ENCODE data around the gene GLIPR1. TPM values are rescaled to one million over a fixed set of nuclear protein-coding genes. Genes with fewer than 3 reads are reported as not detected.

GLIPR1 gene
- total RNA-seq, 1 experiment from 2014 or later: 1.9 TPM

GRCh38 chr12:75528692-75529091 lies 48.1 kb downstream of the GLIPR1 start:
- TF ChIP-seq, protein P1, sequence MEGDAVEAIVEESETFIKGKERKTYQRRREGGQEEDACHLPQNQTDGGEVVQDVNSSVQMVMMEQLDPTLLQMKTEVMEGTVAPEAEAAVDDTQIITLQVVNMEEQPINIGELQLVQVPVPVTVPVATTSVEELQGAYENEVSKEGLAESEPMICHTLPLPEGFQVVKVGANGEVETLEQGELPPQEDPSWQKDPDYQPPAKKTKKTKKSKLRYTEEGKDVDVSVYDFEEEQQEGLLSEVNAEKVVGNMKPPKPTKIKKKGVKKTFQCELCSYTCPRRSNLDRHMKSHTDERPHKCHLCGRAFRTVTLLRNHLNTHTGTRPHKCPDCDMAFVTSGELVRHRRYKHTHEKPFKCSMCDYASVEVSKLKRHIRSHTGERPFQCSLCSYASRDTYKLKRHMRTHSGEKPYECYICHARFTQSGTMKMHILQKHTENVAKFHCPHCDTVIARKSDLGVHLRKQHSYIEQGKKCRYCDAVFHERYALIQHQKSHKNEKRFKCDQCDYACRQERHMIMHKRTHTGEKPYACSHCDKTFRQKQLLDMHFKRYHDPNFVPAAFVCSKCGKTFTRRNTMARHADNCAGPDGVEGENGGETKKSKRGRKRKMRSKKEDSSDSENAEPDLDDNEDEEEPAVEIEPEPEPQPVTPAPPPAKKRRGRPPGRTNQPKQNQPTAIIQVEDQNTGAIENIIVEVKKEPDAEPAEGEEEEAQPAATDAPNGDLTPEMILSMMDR (IDR thresholded peaks at IDR 0.05; ENCODE audit: insufficient read depth in 1 of 2, low read depth in 1 of 2, low read length in 1 of 2, severe bottlenecking in 1 of 2, unreplicated experiment in 1 of 2): no peak
- no peaks in the 10 kb centered on the region for H3K9me3 Mint-ChIP-seq (ENCODE audit: unreplicated experiment)
- no peak overlapping the region for H3K27ac Mint-ChIP-seq (ENCODE audit: unreplicated experiment)
- Histone ChIP-seq H3K4me3 (ENCODE audit: low read depth, low read length) (no peak overlapping the region), H3K27me3 (replicated peaks; ENCODE audit: control insufficient read depth, insufficient read depth, low read length) (no peaks in the 10 kb centered on the region), H3K4me1 (no peaks in the 10 kb centered on the region), H3K9me3 (no peaks in the 10 kb centered on the region), H3K36me3 (ENCODE audit: control insufficient read depth, insufficient read depth, low read length) (no peaks in the 10 kb centered on the region)
- intact Hi-C loops (cut with micrococcal nuclease; ENCODE audit: unreplicated experiment): loop anchor here (1.0 to 5.0 kb wide), 2 partner anchors 819 to 927 kb away; partner anchors contain the start of gene BBS10
- H3K36me3 Mint-ChIP-seq (ENCODE audit: insufficient read depth, unreplicated experiment): no peaks in the 10 kb centered on the region
- ChIA-PET CTCF (interaction anchor here (0.8 kb wide), 1 partner anchor 29 kb away, joined by 4 read pairs; no protein-coding TSS in a partner anchor), POLR2A (no interaction called here)
- H3K4me3 Mint-ChIP-seq (ENCODE audit: unreplicated experiment): no peak overlapping the region
- no peaks in the 10 kb centered on the region for H3K27me3 Mint-ChIP-seq (ENCODE audit: insufficient read depth, unreplicated experiment)
- no peak for DNase-seq
- no TSS peak for BruUV-seq (replicated peaks)
- peaks cover 17% of the 10 kb centered on the region for H3K4me1 Mint-ChIP-seq (ENCODE audit: low read depth, unreplicated experiment)

- no peak for DNase-seq
- Histone ChIP-seq H3K4me1 (no peaks in the 10 kb centered on the region), H3K4me3 (ENCODE audit: low read depth, low read length) (no peak overlapping the region), H3K36me3 (ENCODE audit: control insufficient read depth, insufficient read depth, low read length) (no peaks in the 10 kb centered on the region), H3K27me3 (replicated peaks; ENCODE audit: control insufficient read depth, insufficient read depth, low read length) (no peaks in the 10 kb centered on the region), H3K9me3 (no peaks in the 10 kb centered on the region)
- POLR2A ChIA-PET: no interaction called here
- intact Hi-C loops (cut with micrococcal nuclease; ENCODE audit: unreplicated experiment): loop anchor here (5.0 kb wide), 1 partner anchor 818 kb away; the partner anchor contains the start of gene BBS10
- CTCF ChIA-PET: no interaction called here
- Mint-ChIP-seq H3K36me3 (ENCODE audit: insufficient read depth, unreplicated experiment) (no peaks in the 10 kb centered on the region), H3K4me1 (ENCODE audit: low read depth, unreplicated experiment) (peaks cover 17% of the 10 kb centered on the region), H3K9me3 (ENCODE audit: unreplicated experiment) (no peaks in the 10 kb centered on the region), H3K4me3 (ENCODE audit: unreplicated experiment) (no peak overlapping the region), H3K27me3 (ENCODE audit: insufficient read depth, unreplicated experiment) (no peaks in the 10 kb centered on the region), H3K27ac (ENCODE audit: unreplicated experiment) (no peak overlapping the region)
- no TSS peak for BruUV-seq (replicated peaks)
- TF ChIP-seq, protein P1 (IDR thresholded peaks at IDR 0.05; ENCODE audit: insufficient read depth in 1 of 2, low read depth in 1 of 2, low read length in 1 of 2, severe bottlenecking in 1 of 2, unreplicated experiment in 1 of 2): no peak
Measured at GRCh38 chr12:75529316-75529715, 48.8 kb downstream of the GLIPR1 start.

- no peaks in the 10 kb centered on the region for H3K27me3 ChIP-seq (replicated peaks; ENCODE audit: control insufficient read depth, insufficient read depth, low read length)
- BruUV-seq (replicated peaks): no TSS peak
- Mint-ChIP-seq H3K9me3 (ENCODE audit: unreplicated experiment) (no peaks in the 10 kb centered on the region), H3K4me1 (ENCODE audit: low read depth, unreplicated experiment) (peaks cover 17% of the 10 kb centered on the region), H3K4me3 (ENCODE audit: unreplicated experiment) (no peak overlapping the region), H3K27me3 (ENCODE audit: insufficient read depth, unreplicated experiment) (no peaks in the 10 kb centered on the region), H3K27ac (ENCODE audit: unreplicated experiment) (no peak overlapping the region), H3K36me3 (ENCODE audit: insufficient read depth, unreplicated experiment) (no peaks in the 10 kb centered on the region)
- no peaks in the 10 kb centered on the region for H3K36me3 ChIP-seq (ENCODE audit: control insufficient read depth, insufficient read depth, low read length)
- no peaks in the 10 kb centered on the region for H3K9me3 ChIP-seq
- TF ChIP-seq, protein P1 (IDR thresholded peaks at IDR 0.05; ENCODE audit: insufficient read depth in 1 of 2, low read depth in 1 of 2, low read length in 1 of 2, severe bottlenecking in 1 of 2, unreplicated experiment in 1 of 2): no peak
- DNase-seq: no peak
- CTCF ChIA-PET: no interaction called here
- no peaks in the 10 kb centered on the region for H3K4me1 ChIP-seq
- H3K4me3 ChIP-seq (ENCODE audit: low read depth, low read length): no peak overlapping the region
- intact Hi-C loops (cut with micrococcal nuclease; ENCODE audit: unreplicated experiment): loop anchor here (5.0 kb wide), 1 partner anchor 817 kb away; the partner anchor contains the start of gene BBS10
- POLR2A ChIA-PET: no interaction called here
Measured at GRCh38 chr12:75529826-75530225, 49.3 kb downstream of the GLIPR1 start.
